ENCODE data around the gene FPR3.

- TF ChIP-seq CTCF (IDR thresholded peaks at IDR 0.05) (no peak), POLR2A (IDR thresholded peaks at IDR 0.05) (no peak)
Measured at GRCh38 chr19:51796195-51796679, 1.3 kb downstream of the FPR3 start.
